H4 (cell line): Measurements from ENCODE around the gene FST. TPM values are rescaled to one million over a fixed set of nuclear protein-coding genes. Genes with fewer than 3 reads are reported as not detected.

Experiments used
- DNase-seq: peaks from one replicate; pipeline ENCODE4 v3.0.0-alpha.2; 2015; ENCODE audit warnings: low spot score
- total RNA-seq: library from RNA; depleted of rRNA; stranded (reverse); fragments of >200 nt; shearing (Covaris generic); gene quantifications from 2 replicates; pipeline ENCODE4 v1.2.3, GENCODE V29; 2014; rRNA removed

The FST gene
- total RNA-seq, 1 experiment from 2014 or later: 13.6 TPM

DNA sequence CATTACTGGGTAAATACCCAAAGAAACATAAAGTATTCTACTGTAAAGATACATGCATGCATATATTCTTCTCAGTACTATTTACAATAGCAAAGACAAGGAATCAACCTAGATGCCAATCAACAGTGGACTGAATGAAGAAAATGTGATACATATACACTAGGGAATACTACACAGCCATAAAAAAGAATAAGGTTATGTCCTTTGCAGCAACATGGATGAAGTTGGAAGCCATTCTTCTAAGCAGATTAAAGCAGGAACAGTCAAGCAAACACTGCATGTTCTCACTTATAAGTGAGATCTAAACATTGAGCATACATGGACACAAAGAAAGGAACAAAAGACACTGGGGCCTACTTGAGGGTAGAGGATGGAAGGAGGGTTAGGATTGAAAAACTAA is 40.4 kb downstream of the FST start:
- DNase-seq: no peak

Other genes with a start within 250 kb of the FST start
- gene NDUFS4, start 80.0 kb downstream of the FST start, total RNA-seq: 152 and 193 TPM in 2 replicates